Endothelial cell of umbilical vein (primary cell): ENCODE measurements around the gene MIER2. TPM values are rescaled to one million over a fixed set of nuclear protein-coding genes. Genes with fewer than 3 reads are reported as not detected.

ENCODE experiments used
- BruUV-seq: library from RNA; stranded (reverse); fragments of 400-500 nt; replicated peaks from 2 replicates; lab custom pipeline; 2021; lab: Mats Ljungman, UMichigan
- CTCF ChIA-PET: fragments of 300-600, 350-600 bp; sonication (Branson Sonifier 250); formaldehyde crosslinking; loops from one replicate; lab custom pipeline; 2021; ENCODE audit warnings: antibody characterized with exemption, inconsistent platforms; lab: Charles Lee
- POLR2A ChIA-PET: fragments of 300-600, 350-600 bp; sonication (Branson Sonifier 250); formaldehyde crosslinking; loops from one replicate; lab custom pipeline; 2021; ENCODE audit warnings: antibody characterized with exemption, inconsistent platforms; lab: Charles Lee
- DNase-seq: peaks from one replicate; pipeline ENCODE4 v3.0.0-alpha.2; 2011; ENCODE audit warnings: low read depth, low spot score
- FAIRE-seq: peaks from 2 replicates; lab custom pipeline; 2011; peaks lifted over from hg19 to GRCh38; lab: Jason Lieb, UNC
- H2AFZ ChIP-seq: 2 replicates; pipeline ENCODE4 v1.6.0; 2012; ENCODE audit warnings: low read depth, low read length, control low read depth, inconsistent platforms
- H3K27ac ChIP-seq: 2 replicates; pipeline ENCODE4 v1.5.1; 2011; ENCODE audit warnings: low read depth, mild to moderate bottlenecking, control low read depth, low read length, moderate library complexity; ENCODE audit not compliant: insufficient read depth
- H3K27me3 ChIP-seq, 2 experiments: 2 replicates each; pipeline versions ENCODE4 v1.6.0 to v1.6.1; 2011; ENCODE audit warnings: low read length in 2 of 2, mixed read lengths in 1 of 2; ENCODE audit not compliant: control insufficient read depth in 2 of 2, insufficient read depth in 2 of 2
- H3K36me3 ChIP-seq, 2 experiments: 2 replicates in 1 of 2; 3 replicates in 1 of 2; pipeline ENCODE4 v1.5.1; 2011; ENCODE audit warnings: low read length in 2 of 2, mild to moderate bottlenecking in 1 of 2, moderate library complexity in 1 of 2; ENCODE audit not compliant: control insufficient read depth in 2 of 2, insufficient read depth in 2 of 2; ENCODE audit errors: extremely low read depth in 1 of 2
- H3K4me1 ChIP-seq: 3 replicates; pipeline ENCODE4 v1.5.1; 2011; ENCODE audit warnings: mild to moderate bottlenecking, low read length; ENCODE audit not compliant: control insufficient read depth, insufficient read depth; ENCODE audit errors: extremely low read depth
- H3K4me2 ChIP-seq: 2 replicates; pipeline ENCODE4 v1.6.1; 2011; ENCODE audit warnings: low read length, control low read depth, mixed read lengths; ENCODE audit not compliant: insufficient read depth
- H3K4me3 ChIP-seq, 3 experiments: fragments of 200-600 bp in 1 of 3; sonication (generic), shearing (Covaris generic) in 1 of 3; replicated peaks in 1 of 3; 2 replicates each; pipeline ENCODE4 v1.5.1; 2011 to 2016; ENCODE audit warnings: control low read depth in 3 of 3, low read length in 3 of 3, mild to moderate bottlenecking in 2 of 3, inconsistent platforms in 1 of 3, low read depth in 1 of 3, moderate library complexity in 1 of 3; ENCODE audit not compliant: insufficient read depth in 1 of 3
- H3K79me2 ChIP-seq: 2 replicates; pipeline ENCODE4 v1.6.0; 2012; ENCODE audit warnings: low read length, inconsistent platforms; ENCODE audit not compliant: control insufficient read depth, insufficient read depth
- H3K9ac ChIP-seq: replicated peaks from 2 replicates; pipeline ENCODE3; 2011; ENCODE audit warnings: low read length, control low read depth; ENCODE audit not compliant: insufficient read depth; ENCODE audit errors: extremely low read depth
- H3K9me1 ChIP-seq: replicated peaks from 3 replicates; pipeline ENCODE4 v1.6.0; 2011; ENCODE audit warnings: mild to moderate bottlenecking, low read length; ENCODE audit not compliant: control insufficient read depth, insufficient read depth; ENCODE audit errors: extremely low read depth
- H3K9me3 ChIP-seq: replicated peaks from 2 replicates; pipeline ENCODE4 v1.5.1; 2012; ENCODE audit warnings: low read length, inconsistent platforms; ENCODE audit not compliant: control insufficient read depth, insufficient read depth
- H4K20me1 ChIP-seq: replicated peaks from 2 replicates; pipeline ENCODE3; 2011; ENCODE audit warnings: mild to moderate bottlenecking, low read length; ENCODE audit not compliant: control insufficient read depth, insufficient read depth; ENCODE audit errors: extremely low read depth
- EZH2 ChIP-seq: IDR thresholded peaks from 2 replicates; pipeline ENCODE4 v1.6.1; 2012; ENCODE audit warnings: borderline replicate concordance, low read depth, mild to moderate bottlenecking, moderate library complexity, low read length, inconsistent platforms; ENCODE audit not compliant: severe bottlenecking
- FOS ChIP-seq: IDR thresholded peaks from 2 replicates; pipeline ENCODE4 v1.6.1; 2011; ENCODE audit warnings: mild to moderate bottlenecking, low read length, moderate library complexity, borderline replicate concordance; ENCODE audit not compliant: insufficient read depth
- GATA2 ChIP-seq: IDR thresholded peaks from 2 replicates; pipeline ENCODE4 v1.7.0; 2011; ENCODE audit warnings: low read depth, mild to moderate bottlenecking, moderate library complexity, mixed read lengths, low read length; ENCODE audit not compliant: insufficient read length, insufficient read depth
- JUN ChIP-seq: IDR thresholded peaks from 2 replicates; pipeline ENCODE4 v1.6.1; 2011; ENCODE audit warnings: borderline replicate concordance, low read depth; ENCODE audit not compliant: insufficient read length, insufficient read depth
- MYC ChIP-seq: IDR thresholded peaks from one replicate; pipeline ENCODE4 v1.6.1; 2011; ENCODE audit warnings: mild to moderate bottlenecking, low read depth, low read length
- POLR2A ChIP-seq: IDR thresholded peaks from 2 replicates; pipeline ENCODE4 v1.6.1; 2012; ENCODE audit warnings: low read depth, mild to moderate bottlenecking, control low read depth, low read length
- POLR2AphosphoS5 ChIP-seq: IDR thresholded peaks from 2 replicates; pipeline ENCODE4 v1.6.1; 2012; ENCODE audit warnings: low read depth, mild to moderate bottlenecking, control low read depth, low read length, moderate library complexity; ENCODE audit not compliant: insufficient read depth
- dilution Hi-C: fragments of 300-500 bp; cut with MboI; formaldehyde crosslinking; loops from one replicate; pipeline ENCODE4 v1.15.0; 2019; ENCODE audit warnings: low sequenced_read_pairs; ENCODE audit not compliant: extremely low pct_ligation_motif_present
- intact Hi-C: fragments of 100-400 bp; cut with micrococcal nuclease; formaldehyde crosslinking; loops from one replicate; pipeline ENCODE4 v1.10.0; 2022
- polyA plus RNA-seq, 4 experiments: library from polyadenylated mRNA; depleted of rRNA in 3 of 4; stranded (reverse) in 3 of 4; unstranded in 1 of 4; fragments of >200 nt; gene quantifications; 2 replicates each; pipeline versions ENCODE4 v1.2.1 to v1.2.3, GENCODE V29; 2011 to 2012; ENCODE audit warnings: missing spikeins in 1 of 4
- total RNA-seq: library from RNA; stranded (reverse); gene quantifications from 2 replicates; pipeline ENCODE4 v1.2.3, GENCODE V29; 2021
- TF ChIP-seq, protein P1 (sequence below), 2 donors: IDR thresholded peaks; 1 replicate in 1 of 2; 2 replicates in 1 of 2; pipeline ENCODE4 v1.5.1; 2011; ENCODE audit warnings: low read length in 2 of 2, mild to moderate bottlenecking in 2 of 2, moderate library complexity in 2 of 2, control low read depth in 1 of 2, inconsistent platforms in 1 of 2, low read depth in 1 of 2; ENCODE audit not compliant: insufficient read depth in 1 of 2; ENCODE audit errors: extremely low read depth in 1 of 2
- TF ChIP-seq, protein P2 (sequence below): IDR thresholded peaks from 2 replicates; pipeline ENCODE4 v1.6.1; 2011; ENCODE audit not compliant: insufficient read depth, insufficient read length

The MIER2 gene
- total and polyA plus RNA-seq, 2 donors (not counting 3 experiments of a cell fraction or from before 2014, with no cell fraction given), result 20.3 to 44.9 TPM

DNA sequence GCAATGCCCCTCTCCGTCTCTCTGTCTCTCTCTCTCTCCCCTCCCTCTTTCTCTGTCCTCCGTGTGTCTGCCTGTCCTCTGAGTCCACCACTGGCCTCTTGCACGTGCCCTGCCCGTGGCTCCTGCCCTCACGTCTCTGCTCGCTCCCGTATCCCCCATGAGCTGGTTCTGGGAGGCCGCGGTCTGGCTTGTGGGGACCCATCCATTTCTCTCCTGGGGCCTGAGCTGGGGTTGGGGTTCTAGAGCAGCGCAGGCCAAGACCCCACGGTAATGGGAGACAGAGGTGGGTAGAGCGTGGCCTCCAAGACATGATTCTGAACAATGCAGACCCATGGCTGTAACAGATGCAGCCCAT lies 45.3 kb upstream of the MIER2 start:
- peaks cover 0 to 2% of the 10 kb centered on the region in 2 experiments for H3K27me3 ChIP-seq
- no peak overlapping the region for H3K4me2 ChIP-seq
- H4K20me1 ChIP-seq, result no peaks in the 10 kb centered on the region
- peaks cover 2% of the 10 kb centered on the region for H3K9me3 ChIP-seq
- BruUV-seq, result no TSS peak
- no peak for DNase-seq
- dilution Hi-C loops (no loop called here), intact Hi-C loops (loop anchor here (10.0 kb wide), 1 partner anchor 95 kb away; no protein-coding TSS in a partner anchor)
- no peak overlapping the region for H3K27ac ChIP-seq
- no peak for FAIRE-seq
- no peak overlapping the region for H3K4me3 ChIP-seq
- no peaks in the 10 kb centered on the region for H3K4me1 ChIP-seq
- H3K9ac ChIP-seq, result no peak overlapping the region
- H3K36me3 ChIP-seq, result no peaks in the 10 kb centered on the region
- no peaks in the 10 kb centered on the region for H3K9me1 ChIP-seq
- no peak overlapping the region for H2AFZ ChIP-seq
- TF ChIP-seq, protein P1, sequence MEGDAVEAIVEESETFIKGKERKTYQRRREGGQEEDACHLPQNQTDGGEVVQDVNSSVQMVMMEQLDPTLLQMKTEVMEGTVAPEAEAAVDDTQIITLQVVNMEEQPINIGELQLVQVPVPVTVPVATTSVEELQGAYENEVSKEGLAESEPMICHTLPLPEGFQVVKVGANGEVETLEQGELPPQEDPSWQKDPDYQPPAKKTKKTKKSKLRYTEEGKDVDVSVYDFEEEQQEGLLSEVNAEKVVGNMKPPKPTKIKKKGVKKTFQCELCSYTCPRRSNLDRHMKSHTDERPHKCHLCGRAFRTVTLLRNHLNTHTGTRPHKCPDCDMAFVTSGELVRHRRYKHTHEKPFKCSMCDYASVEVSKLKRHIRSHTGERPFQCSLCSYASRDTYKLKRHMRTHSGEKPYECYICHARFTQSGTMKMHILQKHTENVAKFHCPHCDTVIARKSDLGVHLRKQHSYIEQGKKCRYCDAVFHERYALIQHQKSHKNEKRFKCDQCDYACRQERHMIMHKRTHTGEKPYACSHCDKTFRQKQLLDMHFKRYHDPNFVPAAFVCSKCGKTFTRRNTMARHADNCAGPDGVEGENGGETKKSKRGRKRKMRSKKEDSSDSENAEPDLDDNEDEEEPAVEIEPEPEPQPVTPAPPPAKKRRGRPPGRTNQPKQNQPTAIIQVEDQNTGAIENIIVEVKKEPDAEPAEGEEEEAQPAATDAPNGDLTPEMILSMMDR (IDR thresholded peaks at IDR 0.05; ENCODE audit: extremely low read depth in 1 of 2, insufficient read depth in 1 of 2, low read depth in 1 of 2, low read length in 2 of 2), result no peak
- TF ChIP-seq MYC, result no peak
- no peak for TF ChIP-seq FOS
- no peak for TF ChIP-seq GATA2
- TF ChIP-seq POLR2A, result no peak
- TF ChIP-seq, protein P2, sequence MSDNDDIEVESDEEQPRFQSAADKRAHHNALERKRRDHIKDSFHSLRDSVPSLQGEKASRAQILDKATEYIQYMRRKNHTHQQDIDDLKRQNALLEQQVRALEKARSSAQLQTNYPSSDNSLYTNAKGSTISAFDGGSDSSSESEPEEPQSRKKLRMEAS, result no peak
- no peak for TF ChIP-seq POLR2AphosphoS5
- TF ChIP-seq JUN, result no peak
- TF ChIP-seq EZH2, result no peak
- H3K79me2 ChIP-seq, result no peaks in the 10 kb centered on the region
- POLR2A ChIA-PET, result no interaction called here
- CTCF ChIA-PET, result no interaction called here
